ENCODE results near the gene HJV. TPM values are rescaled to one million over a fixed set of nuclear protein-coding genes. Genes with fewer than 3 reads are reported as not detected.
A peak's percentile ranks its signal among the peaks of the same experiment; 100 is the strongest.

The HJV gene
- total RNA-seq, 1 experiment from 2014 or later, result not detected

- Histone ChIP-seq H3K27me3 (replicated peaks) (no peaks in the 10 kb centered on the region), H3K27ac (no peak overlapping the region), H3K9me3 (replicated peaks) (no peaks in the 10 kb centered on the region), H3K4me1 (replicated peaks) (peaks cover 41% of the 10 kb centered on the region), H3K4me3 (no peak overlapping the region), H3K36me3 (peaks cover 32% of the 10 kb centered on the region)
- no peak for DNase-seq (ENCODE audit: low read depth in 1 of 2, low spot score in 2 of 2)
These were observed 27.7 kb downstream of the HJV start for GRCh38 chr1:145993618-145994390.

- H3K9me3 ChIP-seq (replicated peaks), result no peaks in the 10 kb centered on the region
- no peak overlapping the region for H3K4me3 ChIP-seq
- peaks cover 32% of the 10 kb centered on the region for H3K36me3 ChIP-seq
- DNase-seq (ENCODE audit: low read depth in 1 of 2, low spot score in 2 of 2), result no peak
- H3K27me3 ChIP-seq (replicated peaks), result no peaks in the 10 kb centered on the region
- no peak overlapping the region for H3K27ac ChIP-seq
- H3K4me1 ChIP-seq (replicated peaks), result peaks cover 41% of the 10 kb centered on the region
These were observed 28.4 kb downstream of the HJV start for GRCh38 chr1:145992958-145993617.

- no peak for DNase-seq (ENCODE audit: low read depth in 1 of 2, low spot score in 2 of 2)
- Histone ChIP-seq H3K4me3 (no peak overlapping the region), H3K27ac (no peak overlapping the region), H3K27me3 (replicated peaks) (no peaks in the 10 kb centered on the region), H3K9me3 (replicated peaks) (no peaks in the 10 kb centered on the region), H3K36me3 (peaks cover 32% of the 10 kb centered on the region), H3K4me1 (replicated peaks) (peaks cover 41% of the 10 kb centered on the region)
These were observed 29.0 kb downstream of the HJV start for GRCh38 chr1:145992502-145992936.

- Histone ChIP-seq H3K27ac (no peak overlapping the region), H3K9me3 (replicated peaks) (no peaks in the 10 kb centered on the region), H3K27me3 (replicated peaks) (no peaks in the 10 kb centered on the region), H3K4me3 (no peak overlapping the region), H3K36me3 (peaks cover 32% of the 10 kb centered on the region), H3K4me1 (replicated peaks) (peaks cover 36% of the 10 kb centered on the region)
- DNase-seq (ENCODE audit: low read depth in 1 of 2, low spot score in 2 of 2), result peak in 1 of 2 experiments; percentile 20
These were observed 29.7 kb downstream of the HJV start for GRCh38 chr1:145991735-145992412.

GRCh38 chr1:145990249-145990855 lies 31.2 kb downstream of the HJV start:
- no peak for DNase-seq (ENCODE audit: low read depth in 1 of 2, low spot score in 2 of 2)
- Histone ChIP-seq H3K36me3 (peaks cover 31% of the 10 kb centered on the region), H3K27ac (no peak overlapping the region), H3K27me3 (replicated peaks) (no peaks in the 10 kb centered on the region), H3K4me1 (replicated peaks) (peaks cover 48% of the 10 kb centered on the region), H3K4me3 (no peak overlapping the region), H3K9me3 (replicated peaks) (no peaks in the 10 kb centered on the region)

GRCh38 chr1:145988773-145989172 lies 32.8 kb downstream of the HJV start:
- no peak for DNase-seq (ENCODE audit: low read depth in 1 of 2, low spot score in 2 of 2)
- Histone ChIP-seq H3K9me3 (replicated peaks) (no peaks in the 10 kb centered on the region), H3K27me3 (replicated peaks) (no peaks in the 10 kb centered on the region), H3K4me3 (no peak overlapping the region), H3K36me3 (peaks cover 15% of the 10 kb centered on the region), H3K4me1 (replicated peaks) (peaks cover 46% of the 10 kb centered on the region), H3K27ac (no peak overlapping the region)

- no peak overlapping the region for H3K27ac ChIP-seq
- no peak for DNase-seq (ENCODE audit: low read depth in 1 of 2, low spot score in 2 of 2)
- no peaks in the 10 kb centered on the region for H3K9me3 ChIP-seq (replicated peaks)
- no peaks in the 10 kb centered on the region for H3K27me3 ChIP-seq (replicated peaks)
- H3K36me3 ChIP-seq, result peaks cover 7% of the 10 kb centered on the region
- H3K4me3 ChIP-seq, result no peak overlapping the region
- H3K4me1 ChIP-seq (replicated peaks), result peaks cover 42% of the 10 kb centered on the region
These were observed 33.6 kb downstream of the HJV start for GRCh38 chr1:145987926-145988325.

GRCh38 chr1:145986551-145986950 lies 35.0 kb downstream of the HJV start:
- H3K27me3 ChIP-seq (replicated peaks), result no peaks in the 10 kb centered on the region
- H3K9me3 ChIP-seq (replicated peaks), result no peaks in the 10 kb centered on the region
- peaks cover 30% of the 10 kb centered on the region for H3K4me1 ChIP-seq (replicated peaks)
- H3K4me3 ChIP-seq, result no peak overlapping the region
- H3K36me3 ChIP-seq, result no peaks in the 10 kb centered on the region
- no peak for DNase-seq (ENCODE audit: low read depth in 1 of 2, low spot score in 2 of 2)
- peak overlapping the region; percentile 74 for H3K27ac ChIP-seq

GRCh38 chr1:145985502-145986439 lies 35.8 kb downstream of the HJV start:
- Histone ChIP-seq H3K27me3 (replicated peaks) (no peaks in the 10 kb centered on the region), H3K36me3 (no peaks in the 10 kb centered on the region), H3K4me1 (replicated peaks) (peaks cover 32% of the 10 kb centered on the region), H3K4me3 (no peak overlapping the region), H3K27ac (peak overlapping the region; percentile 74), H3K9me3 (replicated peaks) (no peaks in the 10 kb centered on the region)
- DNase-seq (ENCODE audit: low read depth in 1 of 2, low spot score in 2 of 2), result peak; percentile 80 to 88

- Histone ChIP-seq H3K4me3 (no peak overlapping the region), H3K36me3 (no peaks in the 10 kb centered on the region), H3K27me3 (replicated peaks) (no peaks in the 10 kb centered on the region), H3K27ac (peak overlapping the region; percentile 74), H3K4me1 (replicated peaks) (peaks cover 38% of the 10 kb centered on the region), H3K9me3 (replicated peaks) (no peaks in the 10 kb centered on the region)
- no peak for DNase-seq (ENCODE audit: low read depth in 1 of 2, low spot score in 2 of 2)
These were observed 36.4 kb downstream of the HJV start for GRCh38 chr1:145985129-145985501.

- Histone ChIP-seq H3K4me3 (no peak overlapping the region), H3K4me1 (replicated peaks) (peaks cover 45% of the 10 kb centered on the region), H3K27me3 (replicated peaks) (no peaks in the 10 kb centered on the region), H3K9me3 (replicated peaks) (no peaks in the 10 kb centered on the region), H3K36me3 (no peaks in the 10 kb centered on the region), H3K27ac (peak overlapping the region; percentile 74; the same call in 1 of the 2 replicates)
- no peak for DNase-seq (ENCODE audit: low read depth in 1 of 2, low spot score in 2 of 2)
These were observed 37.3 kb downstream of the HJV start for GRCh38 chr1:145983960-145984830.

- no peaks in the 10 kb centered on the region for H3K9me3 ChIP-seq (replicated peaks)
- H3K4me3 ChIP-seq, result no peak overlapping the region
- no peaks in the 10 kb centered on the region for H3K27me3 ChIP-seq (replicated peaks)
- H3K4me1 ChIP-seq (replicated peaks), result peaks cover 55% of the 10 kb centered on the region
- no peak overlapping the region for H3K27ac ChIP-seq
- no peaks in the 10 kb centered on the region for H3K36me3 ChIP-seq
- no peak for DNase-seq (ENCODE audit: low read depth in 1 of 2, low spot score in 2 of 2)
These were observed 38.3 kb downstream of the HJV start for GRCh38 chr1:145983206-145983675.

All from SJSA1 (cell line).